Measurements from ENCODE around the gene AMACR. TPM values are rescaled to one million over a fixed set of nuclear protein-coding genes. Genes with fewer than 3 reads are reported as not detected.

Gene AMACR
- total and polyA plus RNA-seq, 9 of the 15 experiments (the other 6 are each of a cell fraction or from before 2014, with no cell fraction given), result 0.72 to 4.6 (median 4.0) TPM

DNA sequence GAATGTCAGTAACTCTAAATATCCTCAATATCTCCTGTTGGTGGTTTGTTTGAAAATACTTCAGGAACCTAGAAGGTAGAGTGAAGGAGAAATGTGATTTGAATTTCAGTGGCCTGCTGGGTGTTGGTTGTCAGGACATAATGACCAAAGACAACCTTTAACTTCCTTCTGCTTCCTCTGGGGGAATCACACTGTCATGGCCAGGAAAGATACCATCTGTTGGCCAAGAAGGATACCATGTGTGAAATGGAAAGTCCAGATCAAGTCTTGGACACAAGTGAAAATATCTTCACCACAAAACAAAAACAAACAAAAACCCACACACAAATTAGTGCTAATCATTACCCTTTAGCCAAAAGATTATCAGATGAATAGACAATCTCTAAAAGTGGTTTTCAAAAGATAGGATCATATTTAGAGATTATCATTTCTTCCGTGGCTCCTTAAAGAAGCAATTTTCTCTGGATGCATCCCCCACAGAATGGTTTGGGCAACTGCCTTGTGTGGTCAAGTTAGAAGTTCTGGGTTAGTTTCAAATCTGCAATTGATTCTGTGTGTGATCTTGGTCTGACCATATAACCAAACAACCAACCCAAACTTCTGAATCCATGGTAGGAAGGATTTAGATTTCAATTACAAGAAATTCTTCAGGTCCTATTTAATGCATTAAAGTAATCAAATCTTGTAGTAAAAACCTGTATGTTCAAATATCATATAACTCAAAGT is 33.6 kb upstream of the AMACR start (continued):
- TF ChIP-seq POLR2G (IDR thresholded peaks at IDR 0.05; ENCODE audit: low read depth, low read length), result no peak
- TF ChIP-seq, protein P1, sequence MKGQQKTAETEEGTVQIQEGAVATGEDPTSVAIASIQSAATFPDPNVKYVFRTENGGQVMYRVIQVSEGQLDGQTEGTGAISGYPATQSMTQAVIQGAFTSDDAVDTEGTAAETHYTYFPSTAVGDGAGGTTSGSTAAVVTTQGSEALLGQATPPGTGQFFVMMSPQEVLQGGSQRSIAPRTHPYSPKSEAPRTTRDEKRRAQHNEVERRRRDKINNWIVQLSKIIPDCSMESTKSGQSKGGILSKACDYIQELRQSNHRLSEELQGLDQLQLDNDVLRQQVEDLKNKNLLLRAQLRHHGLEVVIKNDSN (CRISPR knock-in tag; IDR thresholded peaks at IDR 0.05), result no peak
- TF ChIP-seq KAT7 (CRISPR knock-in tag; IDR thresholded peaks at IDR 0.05; ENCODE audit: borderline replicate concordance), result no peak
- TF ChIP-seq, protein P2, sequence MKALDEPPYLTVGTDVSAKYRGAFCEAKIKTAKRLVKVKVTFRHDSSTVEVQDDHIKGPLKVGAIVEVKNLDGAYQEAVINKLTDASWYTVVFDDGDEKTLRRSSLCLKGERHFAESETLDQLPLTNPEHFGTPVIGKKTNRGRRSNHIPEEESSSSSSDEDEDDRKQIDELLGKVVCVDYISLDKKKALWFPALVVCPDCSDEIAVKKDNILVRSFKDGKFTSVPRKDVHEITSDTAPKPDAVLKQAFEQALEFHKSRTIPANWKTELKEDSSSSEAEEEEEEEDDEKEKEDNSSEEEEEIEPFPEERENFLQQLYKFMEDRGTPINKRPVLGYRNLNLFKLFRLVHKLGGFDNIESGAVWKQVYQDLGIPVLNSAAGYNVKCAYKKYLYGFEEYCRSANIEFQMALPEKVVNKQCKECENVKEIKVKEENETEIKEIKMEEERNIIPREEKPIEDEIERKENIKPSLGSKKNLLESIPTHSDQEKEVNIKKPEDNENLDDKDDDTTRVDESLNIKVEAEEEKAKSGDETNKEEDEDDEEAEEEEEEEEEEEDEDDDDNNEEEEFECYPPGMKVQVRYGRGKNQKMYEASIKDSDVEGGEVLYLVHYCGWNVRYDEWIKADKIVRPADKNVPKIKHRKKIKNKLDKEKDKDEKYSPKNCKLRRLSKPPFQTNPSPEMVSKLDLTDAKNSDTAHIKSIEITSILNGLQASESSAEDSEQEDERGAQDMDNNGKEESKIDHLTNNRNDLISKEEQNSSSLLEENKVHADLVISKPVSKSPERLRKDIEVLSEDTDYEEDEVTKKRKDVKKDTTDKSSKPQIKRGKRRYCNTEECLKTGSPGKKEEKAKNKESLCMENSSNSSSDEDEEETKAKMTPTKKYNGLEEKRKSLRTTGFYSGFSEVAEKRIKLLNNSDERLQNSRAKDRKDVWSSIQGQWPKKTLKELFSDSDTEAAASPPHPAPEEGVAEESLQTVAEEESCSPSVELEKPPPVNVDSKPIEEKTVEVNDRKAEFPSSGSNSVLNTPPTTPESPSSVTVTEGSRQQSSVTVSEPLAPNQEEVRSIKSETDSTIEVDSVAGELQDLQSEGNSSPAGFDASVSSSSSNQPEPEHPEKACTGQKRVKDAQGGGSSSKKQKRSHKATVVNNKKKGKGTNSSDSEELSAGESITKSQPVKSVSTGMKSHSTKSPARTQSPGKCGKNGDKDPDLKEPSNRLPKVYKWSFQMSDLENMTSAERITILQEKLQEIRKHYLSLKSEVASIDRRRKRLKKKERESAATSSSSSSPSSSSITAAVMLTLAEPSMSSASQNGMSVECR (CRISPR knock-in tag; IDR thresholded peaks at IDR 0.05), result no peak
- TF ChIP-seq, protein P3, sequence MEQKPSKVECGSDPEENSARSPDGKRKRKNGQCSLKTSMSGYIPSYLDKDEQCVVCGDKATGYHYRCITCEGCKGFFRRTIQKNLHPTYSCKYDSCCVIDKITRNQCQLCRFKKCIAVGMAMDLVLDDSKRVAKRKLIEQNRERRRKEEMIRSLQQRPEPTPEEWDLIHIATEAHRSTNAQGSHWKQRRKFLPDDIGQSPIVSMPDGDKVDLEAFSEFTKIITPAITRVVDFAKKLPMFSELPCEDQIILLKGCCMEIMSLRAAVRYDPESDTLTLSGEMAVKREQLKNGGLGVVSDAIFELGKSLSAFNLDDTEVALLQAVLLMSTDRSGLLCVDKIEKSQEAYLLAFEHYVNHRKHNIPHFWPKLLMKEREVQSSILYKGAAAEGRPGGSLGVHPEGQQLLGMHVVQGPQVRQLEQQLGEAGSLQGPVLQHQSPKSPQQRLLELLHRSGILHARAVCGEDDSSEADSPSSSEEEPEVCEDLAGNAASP (IDR thresholded peaks at IDR 0.05), result no peak
- no peak for TF ChIP-seq PRMT5 (CRISPR knock-in tag; IDR thresholded peaks at IDR 0.05)

Measured in K562 (cell line).